Gastroesophageal sphincter (tissue), 4 donors: ENCODE data around the gene METTL26. TPM values are rescaled to one million over a fixed set of nuclear protein-coding genes. Genes with fewer than 3 reads are reported as not detected.

Experiments used
- ATAC-seq: fragments of 150-250 bp; one replicate; pipeline ENCODE4 v1.9.1; 2016; ENCODE audit warnings: mild to moderate bottlenecking, moderate library complexity
- H3K27ac ChIP-seq, 4 donors: fragments of 200-600 bp; sonication (generic) in 3 of 4; 1 replicate in 3 of 4; 2 replicates in 1 of 4; pipeline ENCODE4 v1.5.1; 2016 to 2019
- H3K27me3 ChIP-seq: fragments of 200-600 bp; sonication (generic); one replicate; pipeline ENCODE4 v1.5.1; 2019
- H3K36me3 ChIP-seq, 2 donors: fragments of 200-600 bp; sonication (generic); one replicate each; pipeline ENCODE4 v1.5.1; 2019; ENCODE audit warnings: control low read depth in 1 of 2
- H3K4me1 ChIP-seq, 3 donors: fragments of 200-600 bp; sonication (generic); 1 replicate in 2 of 3; 2 replicates in 1 of 3; pipeline ENCODE4 v1.5.1; 2016 to 2019; ENCODE audit warnings: control low read depth in 2 of 3
- H3K4me3 ChIP-seq, 2 donors: fragments of 200-600 bp; sonication (generic); one replicate each; pipeline ENCODE4 v1.5.1; 2019; ENCODE audit warnings: mild to moderate bottlenecking in 1 of 2, moderate library complexity in 1 of 2
- H3K9me3 ChIP-seq, 3 donors: fragments of 200-600 bp; sonication (generic); one replicate each; pipeline ENCODE4 v1.5.1; 2017 to 2019; ENCODE audit warnings: control low read depth in 2 of 3
- EP300 ChIP-seq: sonication (generic); formaldehyde crosslinking; IDR thresholded peaks from one replicate; pipeline ENCODE4 v1.6.1; 2017; ENCODE audit warnings: antibody characterized with exemption, mild to moderate bottlenecking
- POLR2A ChIP-seq, 2 donors: fragments of 450-650 bp; IDR thresholded peaks; one replicate each; pipeline ENCODE4 v1.6.1; 2017; ENCODE audit warnings: antibody characterized with exemption in 2 of 2, mild to moderate bottlenecking in 2 of 2, moderate library complexity in 1 of 2
- POLR2AphosphoS5 ChIP-seq: sonication (generic); formaldehyde crosslinking; IDR thresholded peaks from one replicate; pipeline ENCODE4 v1.6.1; 2017; ENCODE audit warnings: antibody characterized with exemption
- WGBS, 2 donors: methylation state at CpG; one replicate each; pipeline ENCODE4 v1.1.5; 2018; ENCODE audit warnings: low coverage in 1 of 2; 5-methylcytosine and 5-hydroxymethylcytosine counted together
- total RNA-seq, 4 donors: library from RNA; depleted of rRNA; stranded (reverse); fragments of >200 nt; gene quantifications; one replicate each; pipeline ENCODE4 v1.1.0, GENCODE V29; 2016
- TF ChIP-seq, protein P1 (sequence below), 4 experiments: fragments of 200-600 bp in 2 of 4; fragments of 450-650 bp in 2 of 4; sonication (generic) in 1 of 4; IDR thresholded peaks; one replicate each; pipeline ENCODE4 v1.5.1; 2017 to 2019; ENCODE audit warnings: antibody characterized with exemption in 4 of 4, mild to moderate bottlenecking in 2 of 4, moderate library complexity in 2 of 4

Gene METTL26
- total RNA-seq, 4 donors from 2014 or later, result 94.8 to 146 (median 112) TPM

- no peak within 1 kb of the TSS for H3K4me3 ChIP-seq
- H3K27ac ChIP-seq, result no peak within 1 kb of the TSS
- no peaks in the 10 kb centered on the region for H3K9me3 ChIP-seq
- peaks cover 19% of the 10 kb centered on the region for H3K27me3 ChIP-seq
- WGBS, 2 donors, result no CpG with 5 or more reads among the region's 23 CpGs
- TF ChIP-seq POLR2AphosphoS5 (no peak), EP300 (no peak), POLR2A (IDR thresholded peaks at IDR 0.05) (no peak)
- peaks cover 2 to 42% (median 28%) of the 10 kb centered on the region in 3 donors for H3K4me1 ChIP-seq
- no peak for ATAC-seq
- H3K36me3 ChIP-seq, result peaks cover 0 to 60% of the 10 kb centered on the region in 2 donors
Measured at GRCh38 chr16:630815-631405, 5.2 kb downstream of the METTL26 start, which contains the start of gene WFIKKN1. Gene WFIKKN1 (plus strand): TSS chr16:630985. CDS start chr16:631254, 269 bp downstream.

DNA sequence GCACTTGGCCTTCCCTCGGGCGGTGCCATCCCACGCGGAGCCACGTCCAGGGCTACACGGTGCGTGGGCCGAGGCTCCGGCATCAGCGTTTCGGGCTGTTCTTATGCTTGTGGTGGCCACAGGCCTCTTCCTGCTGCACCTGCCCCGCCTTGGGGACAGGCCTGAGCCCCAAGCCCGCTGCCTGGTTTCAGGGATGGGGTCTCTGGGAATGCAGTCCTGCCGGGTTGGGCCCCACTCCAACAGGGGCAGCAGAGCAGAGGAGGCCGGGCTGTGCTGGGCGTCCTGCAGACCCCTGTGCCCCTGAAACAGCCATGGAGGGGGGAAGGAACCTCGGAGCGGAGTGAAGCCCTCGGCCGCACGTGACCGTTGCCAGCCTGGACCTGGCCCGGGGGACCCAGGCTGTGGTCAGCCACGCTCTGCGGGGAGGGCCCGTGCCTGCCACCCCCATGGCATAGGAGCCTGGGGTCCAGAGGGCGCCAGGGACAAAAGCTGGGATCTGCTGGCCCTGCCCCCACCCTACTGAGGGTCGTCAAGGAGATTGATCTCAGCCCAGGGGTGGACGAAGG lies 5.8 kb downstream of the METTL26 start:
- Histone ChIP-seq H3K36me3 (peaks cover 0 to 65% of the 10 kb centered on the region in 2 donors), H3K27ac (no peak overlapping the region), H3K4me1 (peaks cover 2 to 36% (median 23%) of the 10 kb centered on the region in 3 donors), H3K4me3 (no peak overlapping the region), H3K9me3 (no peaks in the 10 kb centered on the region), H3K27me3 (peaks cover 19% of the 10 kb centered on the region)
- TF ChIP-seq, protein P1, sequence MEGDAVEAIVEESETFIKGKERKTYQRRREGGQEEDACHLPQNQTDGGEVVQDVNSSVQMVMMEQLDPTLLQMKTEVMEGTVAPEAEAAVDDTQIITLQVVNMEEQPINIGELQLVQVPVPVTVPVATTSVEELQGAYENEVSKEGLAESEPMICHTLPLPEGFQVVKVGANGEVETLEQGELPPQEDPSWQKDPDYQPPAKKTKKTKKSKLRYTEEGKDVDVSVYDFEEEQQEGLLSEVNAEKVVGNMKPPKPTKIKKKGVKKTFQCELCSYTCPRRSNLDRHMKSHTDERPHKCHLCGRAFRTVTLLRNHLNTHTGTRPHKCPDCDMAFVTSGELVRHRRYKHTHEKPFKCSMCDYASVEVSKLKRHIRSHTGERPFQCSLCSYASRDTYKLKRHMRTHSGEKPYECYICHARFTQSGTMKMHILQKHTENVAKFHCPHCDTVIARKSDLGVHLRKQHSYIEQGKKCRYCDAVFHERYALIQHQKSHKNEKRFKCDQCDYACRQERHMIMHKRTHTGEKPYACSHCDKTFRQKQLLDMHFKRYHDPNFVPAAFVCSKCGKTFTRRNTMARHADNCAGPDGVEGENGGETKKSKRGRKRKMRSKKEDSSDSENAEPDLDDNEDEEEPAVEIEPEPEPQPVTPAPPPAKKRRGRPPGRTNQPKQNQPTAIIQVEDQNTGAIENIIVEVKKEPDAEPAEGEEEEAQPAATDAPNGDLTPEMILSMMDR (IDR thresholded peaks at IDR 0.05), result no peak
- TF ChIP-seq EP300, result no peak
- TF ChIP-seq POLR2A (IDR thresholded peaks at IDR 0.05), result no peak
- no peak for TF ChIP-seq POLR2AphosphoS5
- no CpG with 5 or more reads among the region's 29 CpGs for WGBS, 2 donors
- no peak for ATAC-seq

GRCh38 chr16:629833-630248 lies 6.3 kb downstream of the METTL26 start:
- peaks cover 0 to 66% of the 10 kb centered on the region in 2 donors for H3K36me3 ChIP-seq
- peaks cover 19% of the 10 kb centered on the region for H3K27me3 ChIP-seq
- no peaks in the 10 kb centered on the region for H3K9me3 ChIP-seq
- peaks cover 0 to 31% (median 18%) of the 10 kb centered on the region in 3 donors for H3K4me1 ChIP-seq
- ATAC-seq, result no peak
- H3K27ac ChIP-seq, result no peak overlapping the region
- no peak overlapping the region for H3K4me3 ChIP-seq
- 47% methylated on average over 3 of the region's 11 CpGs; no CpG with 5 or more reads in 1 of the 2 donors for WGBS, 2 donors
- no peak for TF ChIP-seq POLR2A (IDR thresholded peaks at IDR 0.05)
- TF ChIP-seq POLR2AphosphoS5, result no peak
- TF ChIP-seq, protein P1 (IDR thresholded peaks at IDR 0.05), result no peak
- no peak for TF ChIP-seq EP300

- H3K4me3 ChIP-seq, result no peak overlapping the region
- whole genome bisulfite sequencing, 2 donors, result 90% methylated on average over 2 of the region's 29 CpGs; no CpG with 5 or more reads in 1 of the 2 donors
- TF ChIP-seq, protein P1 (IDR thresholded peaks at IDR 0.05), result no peak
- no peak for TF ChIP-seq POLR2A (IDR thresholded peaks at IDR 0.05)
- TF ChIP-seq POLR2AphosphoS5, result no peak
- TF ChIP-seq EP300, result no peak
- peaks cover 0 to 61% of the 10 kb centered on the region in 2 donors for H3K36me3 ChIP-seq
- peaks cover 19% of the 10 kb centered on the region for H3K27me3 ChIP-seq
- H3K9me3 ChIP-seq, result no peaks in the 10 kb centered on the region
- H3K4me1 ChIP-seq, result peaks cover 0 to 26% (median 18%) of the 10 kb centered on the region in 3 donors
- H3K27ac ChIP-seq, result no peak overlapping the region
- no peak for ATAC-seq
Measured at GRCh38 chr16:629185-629832, 6.8 kb downstream of the METTL26 start.

- no peaks in the 10 kb centered on the region for H3K9me3 ChIP-seq
- peaks cover 0 to 53% of the 10 kb centered on the region in 2 donors for H3K36me3 ChIP-seq
- no peak for TF ChIP-seq POLR2AphosphoS5
- no peak for TF ChIP-seq EP300
- no peak for TF ChIP-seq POLR2A (IDR thresholded peaks at IDR 0.05)
- TF ChIP-seq, protein P1 (IDR thresholded peaks at IDR 0.05), result no peak
- peaks cover 19% of the 10 kb centered on the region for H3K27me3 ChIP-seq
- no peak overlapping the region for H3K4me3 ChIP-seq
- H3K4me1 ChIP-seq, result peaks cover 0 to 23% (median 18%) of the 10 kb centered on the region in 3 donors
- WGBS, 2 donors, result 70% methylated on average over 2 of the region's 33 CpGs; no CpG with 5 or more reads in 1 of the 2 donors
- ATAC-seq, result no peak
- no peak overlapping the region for H3K27ac ChIP-seq
Measured at GRCh38 chr16:628321-629061, 7.6 kb downstream of the METTL26 start.
